ENCODE data around the gene SPINT1. TPM values are rescaled to one million over a fixed set of nuclear protein-coding genes. Genes with fewer than 3 reads are reported as not detected.

The SPINT1 gene
- total and polyA plus RNA-seq, 2 of the 13 experiments (the other 11 are each of a cell fraction or from before 2014, with no cell fraction given) = 0.49 to 2.5 TPM

- Histone ChIP-seq H3K9ac (ENCODE audit: insufficient read depth, low read depth, low read length) (no peak overlapping the region), H3K4me2 (ENCODE audit: low read depth, low read length) (peak overlapping the region; percentile 66), H3K27ac (ENCODE audit: extremely low read length, insufficient read depth, low read length) (no peak overlapping the region), H2AFZ (ENCODE audit: low read length) (no peak overlapping the region), H3K36me3 (replicated peaks in 1 of 2; ENCODE audit: control insufficient read depth in 1 of 2, insufficient read depth in 2 of 2, low read length in 2 of 2) (no peaks in the 10 kb centered on the region), H3K79me2 (ENCODE audit: insufficient read depth, low read length) (no peaks in the 10 kb centered on the region), H3K9me3 (ENCODE audit: low read length) (no peaks in the 10 kb centered on the region), H3K4me1 (ENCODE audit: insufficient read depth, low read length) (peaks cover 66% of the 10 kb centered on the region), H3K27me3 (ENCODE audit: control insufficient read depth in 1 of 2, insufficient read depth in 2 of 2, low read length in 2 of 2) (peaks cover 4 to 17% of the 10 kb centered on the region in 2 experiments; a peak in 3 of 5 replicates), H3K4me3 (replicated peaks in 1 of 3; ENCODE audit: insufficient read depth in 1 of 3, low read depth in 2 of 3, low read length in 3 of 3) (peak overlapping the region in 1 of 3 experiments; percentile 15; a peak in 1 of 6 replicates), H4K20me1 (ENCODE audit: insufficient read depth, low read length) (no peaks in the 10 kb centered on the region)
- DNase-seq (ENCODE audit: low spot score) (peak; percentile 72), ATAC-seq (peak; percentile 77), FAIRE-seq (peak; percentile 72)
- no TSS peak for BruUV-seq (replicated peaks)
- intact Hi-C loops (cut with micrococcal nuclease; ENCODE audit: unreplicated experiment) (no loop called here), in situ Hi-C loops (cut with HindIII; ENCODE audit: extremely low pct_ligation_motif_present, low pct_unique_long_range_greater_than_20kb) (no loop called here)
- CTCF ChIA-PET (ENCODE audit: low intra/inter-chr PET ratio, low total read pairs) = interaction anchor here (0.6 kb wide), 1 partner anchor 45 kb away, joined by 3 read pairs; no protein-coding TSS in a partner anchor
- 3% methylated on average over 5 of the region's 7 CpGs for WGBS (ENCODE audit: low lambda C conversion rate)
- POLR2A ChIA-PET = interaction anchor here (0.9 to 2.0 kb wide), 8 partner anchors 10 to 46 kb away, joined by 3 to 7 read pairs (median 4); partner anchors contain the start of genes PPP1R14D and VPS18
- TF ChIP-seq SP1 (IDR thresholded peaks at IDR 0.05) = no peak
- TF ChIP-seq SP1 (CRISPR knock-in tag; IDR thresholded peaks at IDR 0.05) = no peak
- no peak for TF ChIP-seq ZNF747 (CRISPR knock-in tag; IDR thresholded peaks at IDR 0.05; ENCODE audit: borderline replicate concordance)
- no peak for TF ChIP-seq CREB3 (CRISPR knock-in tag; IDR thresholded peaks at IDR 0.05)
- no peak for TF ChIP-seq ZNF546 (CRISPR knock-in tag; conservative IDR thresholded peaks at IDR 0.05)
- peak; percentile 58; the same call in 1 of the 2 replicates for TF ChIP-seq PATZ1 (CRISPR knock-in tag; IDR thresholded peaks at IDR 0.05)
- no peak for TF ChIP-seq CENPX (CRISPR knock-in tag; IDR thresholded peaks at IDR 0.05)
- peak; percentile 60; the same call in 1 of the 2 replicates for TF ChIP-seq ELF3 (CRISPR knock-in tag; IDR thresholded peaks at IDR 0.05)
- no peak for TF ChIP-seq ZNF670 (CRISPR knock-in tag; IDR thresholded peaks at IDR 0.05; ENCODE audit: borderline replicate concordance)
- TF ChIP-seq ZFX (CRISPR knock-in tag; IDR thresholded peaks at IDR 0.05; ENCODE audit: low read depth) = 0 out of 2 replicates have a peak, but pooled peaks have one; percentile 34
- TF ChIP-seq KDM2A (CRISPR knock-in tag; IDR thresholded peaks at IDR 0.05; ENCODE audit: borderline replicate concordance, low read depth) = 0 out of 2 replicates have a peak, but pooled peaks have one; percentile 24
- TF ChIP-seq TFDP1 (CRISPR knock-in tag; IDR thresholded peaks at IDR 0.05; ENCODE audit: borderline replicate concordance) = no peak
- no peak for TF ChIP-seq ZNF512 (CRISPR knock-in tag; IDR thresholded peaks at IDR 0.05)
- peak; percentile 55 for TF ChIP-seq ZNF263 (CRISPR knock-in tag; IDR thresholded peaks at IDR 0.05)
- no peak for TF ChIP-seq ATF2 (CRISPR knock-in tag; IDR thresholded peaks at IDR 0.05)
- TF ChIP-seq ZBTB42 (CRISPR knock-in tag; IDR thresholded peaks at IDR 0.05) = no peak
- TF ChIP-seq ETV5 (CRISPR knock-in tag; IDR thresholded peaks at IDR 0.05; ENCODE audit: borderline replicate concordance) = peak; percentile 58; the same call in 1 of the 2 replicates
Observed at GRCh38 chr15:40847223-40847961, 3.5 kb downstream of the SPINT1 start.
